ENCODE measurements around the gene SAPCD1.

- TF ChIP-seq POLR2A (IDR thresholded peaks at IDR 0.05; ENCODE audit: low read length) (no peak), GATA1 (IDR thresholded peaks at IDR 0.05; ENCODE audit: low read depth, low read length) (no peak)
Measured at GRCh38 chr6:31776485-31776988, 14.1 kb downstream of the SAPCD1 start.

Data from erythroblast (primary cell).